Body of pancreas (tissue), 4 donors: ENCODE results near the gene DACH1.

Experiments used
- CTCF ChIP-seq, 7 experiments: fragments of 450-650 bp in 4 of 7; fragments of 200-600 bp in 3 of 7; sonication (generic) in 3 of 7; IDR thresholded peaks; one replicate each; pipeline ENCODE4 v1.5.1; 2016 to 2019; ENCODE audit warnings: antibody characterized with exemption in 7 of 7
- POLR2A ChIP-seq, 3 donors: fragments of 450-650 bp; IDR thresholded peaks; one replicate each; pipeline ENCODE4 v1.6.1; 2016; ENCODE audit warnings: antibody characterized with exemption in 3 of 3, mild to moderate bottlenecking in 2 of 3

GRCh38 chr13:71751073-71751472, 115.9 kb downstream of the DACH1 start:
- TF ChIP-seq CTCF (IDR thresholded peaks at IDR 0.05) = no peak
- TF ChIP-seq POLR2A (IDR thresholded peaks at IDR 0.05) = no peak
